ENCODE data around the gene CAPN14.

- TF ChIP-seq CTCF (IDR thresholded peaks at IDR 0.05) (no peak), POLR2A (IDR thresholded peaks at IDR 0.05) (no peak)
These were observed 82.8 kb downstream of the CAPN14 start for GRCh38 chr2:31134480-31134879.
